NOMO-1 treated with dmso at 0.1 percent for 144 hours (cell line): ENCODE results near the gene CRYGS.
"Not testable (repeated sequence)": the region's sequence is repeated elsewhere in the genome, so short reads cannot be mapped to it uniquely, and the experiment has no call there.

ENCODE experiments used
- DNase-seq: peaks from one replicate; lab custom pipeline; 2025; ENCODE audit not compliant: unreplicated experiment; lab: John Stamatoyannopoulos, UW

Gene CRYGS

DNA sequence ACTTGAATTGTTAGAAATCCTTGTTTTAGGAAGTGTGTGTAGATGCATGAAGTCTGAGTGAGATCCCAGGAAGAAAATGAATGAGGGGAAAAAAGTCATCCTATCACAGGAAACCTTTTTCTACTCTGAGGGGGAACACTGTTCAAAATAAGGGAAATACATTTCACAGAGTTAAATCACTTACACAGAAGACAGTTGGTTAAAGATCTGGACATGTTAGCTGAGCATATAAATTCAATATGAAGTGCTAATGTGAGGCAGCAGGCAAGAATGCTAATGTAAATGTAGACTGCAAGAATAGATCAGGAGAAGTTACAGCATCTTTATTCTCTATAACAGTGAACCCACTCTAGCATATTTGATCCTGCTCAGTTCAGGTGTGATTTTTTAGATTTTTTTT, 20.4 kb upstream of the CRYGS start:
- no peak for DNase-seq

- no peak for DNase-seq
These were observed 8.3 kb upstream of the CRYGS start for GRCh38 chr3:186552408-186553031.

DNA sequence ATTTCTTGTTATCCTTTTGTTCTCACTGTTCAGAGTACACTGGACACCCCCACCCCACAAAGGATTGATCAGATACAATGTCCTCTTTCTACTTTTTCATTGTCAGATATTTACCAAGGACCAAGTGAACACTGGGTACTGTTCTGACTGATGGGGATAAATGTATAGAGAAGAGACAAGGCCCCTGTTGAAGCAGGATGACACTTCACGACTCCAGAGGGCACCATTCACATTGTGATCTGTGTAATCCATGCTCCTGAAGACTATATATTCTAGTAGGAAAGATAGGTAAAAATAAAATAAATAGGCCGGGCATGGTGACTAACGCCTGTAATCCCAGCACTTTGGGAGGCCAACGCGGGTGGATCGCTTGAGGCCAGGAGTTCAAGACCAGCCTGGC, 7.2 kb upstream of the CRYGS start:
- DNase-seq, result no peak

DNA sequence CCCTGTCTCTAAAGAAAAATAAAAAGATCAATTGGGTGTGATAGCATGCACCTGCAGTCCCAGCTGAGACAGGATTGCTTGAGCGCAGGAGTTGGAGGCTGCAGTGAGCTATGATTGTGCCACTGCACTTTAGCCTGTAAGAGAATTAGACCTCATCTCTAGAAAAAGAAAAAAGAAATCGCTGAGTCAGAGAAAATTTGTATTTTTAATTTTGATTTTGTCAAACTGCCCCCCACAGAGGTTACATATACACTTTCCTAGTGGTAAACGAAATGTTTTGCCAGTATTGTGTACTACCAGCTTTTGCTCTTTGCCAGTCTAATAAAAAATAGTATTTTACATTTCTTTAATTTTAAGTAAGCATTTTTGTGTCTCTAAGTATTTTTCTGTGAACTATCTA, 5.3 kb upstream of the CRYGS start:
- no peak for DNase-seq

DNA sequence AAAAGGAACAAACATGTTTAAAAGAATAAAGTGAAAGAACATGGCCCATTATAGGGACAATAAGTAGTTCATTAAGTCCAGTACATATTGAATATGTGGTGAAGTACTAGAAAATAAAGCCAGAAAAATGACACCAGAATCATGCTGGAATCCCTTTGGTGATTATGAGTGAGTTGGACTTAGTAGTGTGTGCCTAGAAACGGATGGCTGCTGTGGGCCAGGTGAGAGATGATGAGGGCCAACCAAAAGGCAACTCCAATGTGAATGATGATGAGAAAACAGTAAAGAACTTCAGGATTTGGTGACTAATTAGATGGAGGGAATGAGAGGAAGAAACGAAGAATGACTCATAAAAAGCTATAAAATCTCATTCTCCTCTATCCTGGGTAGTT, 3.3 kb downstream of the CRYGS start:
- DNase-seq, result no peak

DNA sequence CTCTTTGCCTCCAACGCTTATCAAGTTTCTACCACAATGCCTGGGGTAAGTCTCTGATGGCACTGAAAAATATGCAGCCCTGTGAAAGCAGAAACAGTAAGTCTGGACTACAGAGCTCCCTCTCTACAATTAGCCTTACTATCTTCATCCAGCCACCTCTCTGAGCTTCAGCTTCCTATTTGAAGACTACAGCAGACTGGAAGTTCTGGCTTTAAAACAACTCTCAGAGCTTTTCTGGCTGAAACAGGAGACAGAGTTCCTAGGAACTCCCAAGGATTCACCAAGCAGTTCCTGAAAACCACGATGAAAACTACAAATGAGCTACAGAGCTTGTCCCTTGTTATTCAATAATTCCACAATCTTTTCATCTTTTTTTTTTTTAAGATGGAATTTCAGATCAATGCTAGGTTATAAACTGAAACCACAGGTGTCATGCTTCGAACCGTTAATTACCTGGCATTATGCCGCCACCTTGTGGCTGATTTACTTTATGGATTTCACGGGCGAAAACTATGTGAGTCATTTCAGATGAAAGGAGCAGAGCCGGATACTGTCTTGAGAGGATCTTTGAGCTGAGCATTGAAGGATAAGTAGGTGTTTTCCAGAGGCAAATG, 3.9 kb downstream of the CRYGS start:
- peak; percentile 6 for DNase-seq

DNA sequence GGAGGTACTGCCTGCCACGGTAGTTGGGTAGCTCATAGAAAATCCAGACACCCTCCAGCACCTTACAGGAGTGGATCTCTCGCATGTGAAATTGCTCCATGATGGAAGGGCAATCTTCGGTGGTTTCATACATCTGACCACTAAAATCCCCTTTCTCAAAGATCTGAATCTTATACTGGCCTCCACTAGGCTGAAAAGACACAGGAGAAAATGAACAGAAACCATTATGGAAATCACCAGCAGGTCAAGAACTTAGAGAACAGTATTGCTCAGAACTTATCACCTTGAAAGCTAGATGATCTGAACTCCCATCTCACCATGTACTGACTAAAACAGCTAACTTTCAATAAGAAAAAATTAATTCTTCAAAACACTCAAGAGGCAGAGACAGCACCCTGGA, 5.4 kb downstream of the CRYGS start:
- no peak for DNase-seq

DNA sequence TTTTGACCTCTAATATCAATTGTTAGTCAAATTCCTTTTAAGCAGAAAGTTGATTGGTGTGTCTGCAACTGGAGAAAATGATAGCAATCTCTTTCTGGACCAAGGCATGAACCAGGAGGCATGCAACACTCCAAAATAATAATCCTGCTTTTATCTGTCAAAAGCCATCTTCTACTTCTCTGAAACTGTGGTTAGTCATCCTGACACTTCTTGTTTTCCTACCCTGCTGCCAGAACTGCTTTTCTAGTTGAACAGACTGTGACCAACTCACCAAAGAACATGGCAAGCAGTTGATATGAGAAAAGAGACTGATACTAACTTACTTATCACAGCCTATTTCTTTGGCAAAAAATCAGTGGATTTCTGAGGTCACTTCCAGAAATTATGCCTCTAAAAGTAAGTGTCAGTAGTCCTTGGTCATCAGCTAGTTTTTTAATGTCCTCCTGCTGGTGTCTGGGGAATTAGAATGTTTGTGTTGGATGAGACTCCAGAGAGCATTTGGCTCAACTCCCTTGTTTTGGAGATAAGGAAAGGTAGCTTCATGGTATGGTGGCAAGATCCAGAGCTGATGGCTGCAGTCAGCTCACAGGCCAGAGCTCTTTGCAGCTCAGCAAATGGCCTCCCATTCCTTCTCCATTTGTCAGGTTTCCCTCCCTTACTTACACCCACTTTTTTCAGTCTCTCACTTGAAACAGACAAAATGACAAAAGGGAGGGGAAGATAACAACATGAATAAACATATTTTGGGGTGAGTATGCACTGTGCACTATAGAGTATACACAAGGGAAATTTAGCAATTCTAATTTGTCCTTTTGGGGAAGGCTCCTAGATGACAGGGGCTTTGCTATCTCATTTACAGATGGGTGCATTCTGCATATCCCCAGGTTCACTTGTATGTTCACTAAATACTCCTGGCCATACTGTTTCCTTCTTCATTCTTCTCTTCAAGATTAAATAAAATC, 7.0 kb downstream of the CRYGS start:
- no peak for DNase-seq

GRCh38 chr3:186534113-186534669, 10.0 kb downstream of the CRYGS start:
- DNase-seq, result peak; percentile 77

DNA sequence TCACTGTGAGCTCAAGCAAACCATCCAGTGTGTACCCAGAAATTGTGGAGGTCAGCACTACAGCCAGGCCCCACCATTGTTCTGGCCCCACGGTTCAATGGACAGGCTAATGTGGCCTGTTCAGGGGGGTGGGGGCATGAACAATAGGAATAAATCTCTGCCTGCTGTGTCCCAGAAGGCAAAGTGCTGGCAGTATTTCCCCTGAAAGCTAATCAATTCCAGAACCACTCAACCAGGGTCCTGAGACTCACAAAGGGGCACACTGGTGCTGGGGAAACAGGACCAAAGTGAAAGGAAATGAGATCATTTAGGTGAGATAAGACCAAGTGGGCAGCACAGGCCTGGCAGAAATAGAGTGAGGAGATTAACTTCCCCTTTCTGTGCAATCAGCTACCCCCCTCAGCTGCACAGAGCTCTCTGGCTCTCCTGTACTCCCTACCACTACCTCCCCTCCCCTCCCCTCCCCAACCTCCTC, 11.5 kb downstream of the CRYGS start:
- peak; percentile 36 for DNase-seq

DNA sequence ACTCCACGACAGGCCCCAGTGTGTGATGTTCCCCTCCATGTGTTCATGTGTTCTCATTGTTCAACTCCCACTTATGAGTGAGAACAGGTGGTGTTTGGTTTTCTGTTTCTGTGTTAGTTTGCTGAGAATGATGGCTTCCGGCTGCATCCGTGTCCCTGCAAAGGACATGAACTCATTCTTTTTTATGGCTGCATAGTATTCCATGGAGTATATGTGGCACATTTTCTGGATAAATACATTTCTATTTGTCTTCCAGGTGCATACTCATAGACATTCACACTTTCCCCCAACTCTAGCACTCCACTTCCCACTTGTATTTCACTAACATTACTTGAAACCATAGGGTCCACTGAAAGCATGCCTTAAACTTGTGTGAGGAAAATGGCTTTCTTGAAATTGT, 12.5 kb downstream of the CRYGS start:
- DNase-seq, result not testable (repeated sequence)

DNA sequence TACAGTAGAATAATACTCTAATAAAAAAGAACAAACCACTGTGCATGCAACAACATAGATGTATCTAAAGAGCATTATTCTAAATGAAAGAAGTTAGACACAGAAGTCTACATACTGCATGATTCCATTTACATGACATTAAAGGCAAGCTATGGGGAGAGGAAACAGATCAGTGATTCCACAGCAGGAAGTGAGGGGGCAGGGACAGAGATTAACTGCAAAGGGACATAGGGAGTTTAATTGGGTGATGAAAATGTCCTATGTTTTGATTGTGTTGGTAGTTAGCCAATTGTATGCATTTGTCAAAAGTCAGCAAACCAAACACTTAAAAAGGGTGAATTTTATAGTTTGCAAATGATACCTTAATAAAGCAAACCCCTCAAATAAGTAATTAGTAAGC, 13.8 kb downstream of the CRYGS start:
- DNase-seq, result no peak

DNA sequence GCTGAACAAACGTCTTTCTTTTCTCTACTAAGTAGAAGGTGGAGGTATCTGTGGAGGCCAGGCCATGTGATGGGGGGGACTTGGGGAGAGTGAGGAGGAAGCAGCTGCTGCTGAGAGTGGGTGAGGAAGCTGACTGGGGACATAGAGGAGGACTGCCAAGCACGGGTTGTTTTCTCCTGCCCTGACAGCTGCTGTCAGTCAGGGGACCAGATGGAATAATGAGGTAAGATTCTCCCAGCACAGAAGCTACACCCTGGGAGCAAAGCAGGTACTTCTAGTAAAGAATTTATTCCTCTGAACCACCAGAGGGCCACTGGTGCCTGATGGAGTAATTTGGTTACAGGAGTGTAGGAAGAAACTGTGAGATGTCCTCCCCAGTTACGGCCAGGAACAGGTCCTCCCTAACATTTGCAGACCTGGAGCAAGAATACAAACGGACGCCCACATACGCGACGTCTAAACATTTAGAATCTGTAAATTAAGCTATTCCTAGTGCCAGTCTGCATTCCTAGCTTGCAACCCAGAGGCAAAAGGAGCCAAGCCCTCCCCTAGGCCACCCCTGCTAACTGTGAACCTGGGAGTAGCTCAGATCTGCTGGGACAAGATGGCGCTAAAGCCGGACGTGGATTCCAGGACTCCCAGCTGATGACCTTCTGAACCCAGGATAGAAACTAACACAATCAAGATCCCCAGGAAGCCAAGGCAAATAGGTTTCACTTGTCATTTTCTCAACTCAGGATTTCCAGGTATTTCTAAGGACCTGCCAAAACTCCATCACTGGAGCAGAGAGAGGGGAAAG, 14.8 kb downstream of the CRYGS start:
- no peak for DNase-seq

DNA sequence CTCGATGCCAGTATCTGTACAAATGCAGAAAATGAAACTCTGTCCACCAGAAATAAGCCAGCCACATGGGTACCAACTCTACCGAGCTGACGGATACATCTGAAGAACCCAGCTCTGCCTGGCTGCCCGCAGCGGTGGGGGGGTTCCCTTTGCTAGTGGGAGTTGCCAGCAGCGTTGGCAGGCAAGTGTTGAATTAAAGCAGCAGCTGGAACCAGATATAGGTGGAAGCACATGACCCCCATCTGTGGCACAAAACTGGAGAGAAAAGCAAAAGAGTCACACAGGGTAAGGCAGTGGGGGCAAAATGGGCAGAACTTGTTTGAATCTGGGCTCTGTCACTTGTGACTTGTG, 17.9 kb downstream of the CRYGS start:
- no peak for DNase-seq

DNA sequence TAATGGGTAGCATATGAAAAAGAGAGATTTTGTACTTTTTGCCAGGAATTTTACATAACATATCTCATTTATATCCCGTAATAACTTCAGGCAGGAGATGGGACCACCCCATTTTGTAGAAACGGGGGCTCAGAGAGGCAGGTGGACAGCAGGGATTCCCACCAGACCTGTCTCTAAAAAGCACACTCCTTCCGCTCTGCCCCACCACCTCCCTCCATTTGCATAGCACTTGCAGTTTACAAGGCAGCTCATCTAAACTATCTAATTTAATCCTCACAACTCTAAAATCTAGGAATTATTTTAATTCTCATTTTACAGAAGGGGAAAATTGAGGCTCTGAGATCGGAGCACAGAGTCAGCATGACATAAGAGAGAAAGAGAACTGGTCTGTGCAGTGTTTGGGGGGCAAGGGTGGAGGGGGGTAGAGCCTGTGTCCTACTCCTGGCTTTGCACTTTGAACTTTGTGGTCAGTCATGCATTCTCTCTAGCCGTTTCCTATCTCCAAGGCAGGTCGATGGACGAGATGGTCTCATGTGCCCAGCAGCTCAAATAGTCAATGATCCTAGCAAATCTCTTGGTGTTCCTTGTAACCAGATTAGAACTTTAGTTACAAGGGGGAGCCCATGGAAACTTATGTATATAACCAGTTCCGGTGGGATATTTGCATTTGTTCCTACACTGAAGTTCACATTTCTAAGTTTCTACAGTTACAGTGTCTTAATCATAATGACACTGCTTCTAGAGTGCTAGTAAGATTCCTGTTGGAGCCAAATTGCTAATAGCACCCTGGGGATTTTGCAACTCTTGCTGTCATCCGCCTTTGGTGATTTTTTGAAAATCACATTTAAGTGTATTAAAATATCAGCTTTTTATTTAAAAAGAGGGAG, 18.6 kb downstream of the CRYGS start:
- DNase-seq, result no peak

DNA sequence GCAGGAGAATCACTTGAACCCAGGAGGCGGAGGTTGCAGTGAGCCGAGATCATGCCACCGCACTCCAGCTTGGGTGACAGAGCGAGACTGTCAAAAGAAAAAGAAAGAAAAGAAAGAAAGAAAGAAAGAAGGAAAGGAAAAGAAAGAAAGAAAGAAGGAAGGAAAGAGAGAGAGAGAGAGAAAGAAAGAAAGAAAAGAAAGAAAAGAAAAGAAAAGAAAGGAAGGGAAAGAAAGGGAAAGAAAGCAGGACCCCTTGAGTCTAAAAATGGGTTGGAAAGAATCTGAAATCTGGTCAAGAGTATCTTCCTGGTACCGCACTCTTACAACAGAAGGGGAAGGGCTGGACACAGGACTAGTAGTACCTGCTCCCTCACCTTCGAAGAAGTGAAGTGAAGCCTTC, 19.6 kb downstream of the CRYGS start:
- DNase-seq, result no peak

GRCh38 chr3:186523434-186523833, 20.7 kb downstream of the CRYGS start:
- DNase-seq, result no peak

- no peak for DNase-seq
These were observed 21.2 kb downstream of the CRYGS start for GRCh38 chr3:186523022-186523421.

DNA sequence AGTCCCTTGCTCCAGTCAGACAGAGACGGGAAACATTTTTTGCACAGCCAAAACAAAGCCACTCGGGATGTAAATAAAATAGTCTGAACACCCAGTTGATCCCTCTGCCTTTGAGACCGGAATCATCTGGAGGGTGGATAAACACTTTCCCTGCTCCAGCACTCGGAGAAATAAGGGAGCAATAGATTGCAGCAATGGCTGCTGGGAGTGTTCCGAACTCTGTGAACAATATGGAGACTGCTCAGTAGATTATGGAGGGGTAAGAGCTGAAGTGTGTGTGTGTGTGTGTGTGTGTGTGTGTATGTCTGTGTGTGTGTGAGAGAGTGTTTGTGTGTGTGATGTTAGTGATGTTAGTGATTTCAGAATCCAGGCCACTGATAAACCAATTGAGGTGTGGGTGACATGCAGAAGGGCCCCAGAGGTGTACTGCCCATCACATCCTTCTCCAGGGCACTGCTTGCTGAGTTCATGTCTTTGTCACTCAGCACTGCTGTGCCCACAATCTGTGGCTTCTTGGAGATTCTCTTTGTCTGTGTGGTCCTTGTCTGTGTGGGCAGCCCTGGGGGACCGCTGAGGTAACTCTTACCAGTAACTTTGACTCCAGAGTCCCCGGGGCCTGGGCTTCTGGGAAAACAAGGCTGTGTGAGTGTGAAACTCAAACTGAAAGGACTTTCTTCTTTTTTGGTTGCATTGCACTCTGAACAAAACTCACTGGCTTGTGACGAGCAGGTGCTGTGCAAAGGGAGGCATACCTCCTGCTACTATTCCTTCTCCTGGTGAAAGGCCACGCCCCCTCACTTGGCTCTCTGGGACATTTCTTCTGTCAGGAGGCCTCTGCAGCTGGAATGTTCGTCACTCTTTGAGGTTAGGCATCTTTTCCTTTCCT, 23.0 kb downstream of the CRYGS start:
- DNase-seq, result no peak
